ENCODE results near the gene INTS4.
"Not testable (repeated sequence)": the region's sequence is repeated elsewhere in the genome, so short reads cannot be mapped to it uniquely, and the experiment has no call there.

DNA sequence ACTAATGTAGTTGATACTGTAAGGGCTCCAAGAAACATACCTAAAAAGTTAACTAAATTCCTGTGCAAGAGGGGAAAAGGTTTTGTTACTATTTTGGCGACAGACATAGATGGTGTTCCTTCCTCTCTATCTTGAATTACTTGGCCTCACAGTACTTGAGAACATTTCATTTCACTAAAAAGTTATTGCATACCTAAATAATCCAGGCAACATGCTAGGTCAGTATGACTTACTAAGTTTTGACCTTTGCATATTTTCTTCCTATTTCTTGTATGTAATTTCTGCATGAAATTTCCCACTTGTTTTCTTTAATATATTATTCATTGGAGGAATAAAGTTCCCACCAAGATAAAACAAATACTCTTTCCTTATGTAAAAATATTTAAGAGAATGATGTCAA lies 99.5 kb downstream of the INTS4 start:
- TF ChIP-seq, protein P1, sequence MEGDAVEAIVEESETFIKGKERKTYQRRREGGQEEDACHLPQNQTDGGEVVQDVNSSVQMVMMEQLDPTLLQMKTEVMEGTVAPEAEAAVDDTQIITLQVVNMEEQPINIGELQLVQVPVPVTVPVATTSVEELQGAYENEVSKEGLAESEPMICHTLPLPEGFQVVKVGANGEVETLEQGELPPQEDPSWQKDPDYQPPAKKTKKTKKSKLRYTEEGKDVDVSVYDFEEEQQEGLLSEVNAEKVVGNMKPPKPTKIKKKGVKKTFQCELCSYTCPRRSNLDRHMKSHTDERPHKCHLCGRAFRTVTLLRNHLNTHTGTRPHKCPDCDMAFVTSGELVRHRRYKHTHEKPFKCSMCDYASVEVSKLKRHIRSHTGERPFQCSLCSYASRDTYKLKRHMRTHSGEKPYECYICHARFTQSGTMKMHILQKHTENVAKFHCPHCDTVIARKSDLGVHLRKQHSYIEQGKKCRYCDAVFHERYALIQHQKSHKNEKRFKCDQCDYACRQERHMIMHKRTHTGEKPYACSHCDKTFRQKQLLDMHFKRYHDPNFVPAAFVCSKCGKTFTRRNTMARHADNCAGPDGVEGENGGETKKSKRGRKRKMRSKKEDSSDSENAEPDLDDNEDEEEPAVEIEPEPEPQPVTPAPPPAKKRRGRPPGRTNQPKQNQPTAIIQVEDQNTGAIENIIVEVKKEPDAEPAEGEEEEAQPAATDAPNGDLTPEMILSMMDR (IDR thresholded peaks at IDR 0.05) = not testable (repeated sequence)
- not testable (repeated sequence) for TF ChIP-seq POLR2AphosphoS5, EP300 (IDR thresholded peaks at IDR 0.05)
